Astrocyte of the spinal cord (primary cell): ENCODE data around the gene FRMD4A.

Experiments
- DNase-seq: peaks from one replicate; pipeline ENCODE4 v3.0.0; 2011; ENCODE audit warnings: low read depth, low spot score
- H3K4me3 ChIP-seq: 2 replicates; pipeline ENCODE4 v1.5.1; 2011; ENCODE audit warnings: low read depth, mild to moderate bottlenecking, low read length, moderate library complexity
- CTCF ChIP-seq: IDR thresholded peaks from 2 replicates; pipeline ENCODE4 v1.5.1; 2012; ENCODE audit warnings: low read depth, mild to moderate bottlenecking, low read length, inconsistent platforms
- in situ Hi-C: cut with HindIII; loops from 2 replicates; pipeline ENCODE4 v1.10.0; 2017; ENCODE audit warnings: low sequenced_read_pairs

The FRMD4A gene

DNA sequence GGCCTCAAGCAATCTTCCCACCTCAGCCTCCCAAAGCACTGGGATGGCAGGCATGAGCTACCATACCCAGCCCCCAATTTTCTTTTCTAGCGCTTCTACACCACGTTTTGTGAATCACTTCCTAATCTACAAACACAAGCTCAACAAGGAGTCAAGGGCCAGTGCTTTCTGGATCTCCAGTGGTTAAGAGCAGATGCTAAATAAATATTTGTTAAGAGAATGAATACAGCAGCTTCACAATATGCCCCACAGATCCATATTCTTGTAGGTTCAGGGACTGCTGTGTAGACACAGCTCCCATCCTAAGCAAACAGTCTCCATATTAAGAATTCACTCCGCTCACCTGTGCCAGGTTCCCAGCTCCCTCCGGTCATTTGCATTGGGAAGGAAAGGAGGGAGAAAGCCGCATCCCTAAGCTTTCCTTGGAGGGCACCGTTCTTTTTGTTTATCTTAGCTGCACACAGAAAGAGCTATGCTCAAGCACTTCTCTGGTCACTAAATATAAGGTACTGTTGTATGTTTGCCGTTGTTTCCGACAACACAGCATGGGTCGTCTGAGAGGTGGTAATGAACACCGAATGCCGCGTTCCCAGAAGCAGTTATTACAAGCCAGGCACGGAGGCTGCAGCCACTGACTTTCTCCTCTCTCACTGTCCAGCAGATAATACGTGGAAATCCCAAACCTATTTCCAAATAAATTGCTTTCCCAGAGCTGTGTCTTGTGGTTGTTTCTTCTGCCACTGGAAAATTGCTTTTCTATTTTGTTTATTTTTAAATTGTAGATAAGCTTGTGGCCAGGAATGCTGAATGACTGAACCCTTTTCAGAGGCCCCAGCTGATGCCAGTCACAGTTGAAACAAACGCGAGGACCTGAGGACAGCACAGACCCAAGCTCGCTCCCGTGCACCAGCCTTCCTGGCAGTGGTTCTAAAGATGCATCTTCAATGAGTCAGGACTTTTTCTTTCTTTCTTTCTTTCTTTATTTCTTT lies 526.9 kb downstream of the FRMD4A start:
- in situ Hi-C loops = no loop called here
- DNase-seq = peak; percentile 30
- no peak overlapping the region for H3K4me3 ChIP-seq
- no peak for TF ChIP-seq CTCF

- DNase-seq = no peak
- in situ Hi-C loops = no loop called here
- TF ChIP-seq CTCF = no peak
- no peak overlapping the region for H3K4me3 ChIP-seq
Measured at GRCh38 chr10:13801907-13802288, 528.8 kb downstream of the FRMD4A start.

DNA sequence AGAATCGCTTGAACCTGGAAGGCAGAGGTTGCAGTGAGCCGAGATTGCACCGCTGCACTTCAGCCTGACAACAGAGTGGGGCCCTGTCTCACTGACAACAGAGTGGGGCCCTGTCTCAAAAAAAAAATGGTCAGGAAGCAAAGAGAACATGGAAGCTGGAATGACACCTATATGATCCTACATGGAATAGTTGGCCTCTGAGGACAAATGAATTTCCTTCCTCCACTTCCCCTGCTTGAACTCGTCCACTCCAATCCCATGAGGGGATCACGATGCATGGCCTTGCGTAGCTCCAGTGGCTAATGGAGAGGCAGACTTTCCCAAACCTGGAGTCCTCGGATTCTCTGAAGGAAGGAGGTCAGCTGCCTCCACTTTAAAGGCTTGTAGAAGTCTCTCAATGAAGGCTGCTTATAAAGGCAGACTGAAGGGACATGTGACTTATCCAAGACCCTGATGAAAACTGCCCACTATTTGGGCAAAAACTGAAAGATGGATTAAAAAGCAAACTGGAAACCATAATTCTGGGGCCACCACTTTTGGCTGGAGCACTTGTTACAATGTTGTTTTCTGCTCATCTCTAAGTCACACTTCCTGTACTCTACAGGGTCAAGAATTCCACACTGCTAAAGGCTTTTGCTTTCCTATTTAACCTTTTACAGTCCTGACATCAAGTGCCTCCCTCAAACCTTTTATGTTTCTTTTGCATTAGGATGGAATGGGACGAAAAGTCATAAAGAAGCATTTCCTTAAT lies 529.4 kb downstream of the FRMD4A start:
- in situ Hi-C loops = no loop called here
- no peak overlapping the region for H3K4me3 ChIP-seq
- no peak for TF ChIP-seq CTCF
- DNase-seq = no peak

DNA sequence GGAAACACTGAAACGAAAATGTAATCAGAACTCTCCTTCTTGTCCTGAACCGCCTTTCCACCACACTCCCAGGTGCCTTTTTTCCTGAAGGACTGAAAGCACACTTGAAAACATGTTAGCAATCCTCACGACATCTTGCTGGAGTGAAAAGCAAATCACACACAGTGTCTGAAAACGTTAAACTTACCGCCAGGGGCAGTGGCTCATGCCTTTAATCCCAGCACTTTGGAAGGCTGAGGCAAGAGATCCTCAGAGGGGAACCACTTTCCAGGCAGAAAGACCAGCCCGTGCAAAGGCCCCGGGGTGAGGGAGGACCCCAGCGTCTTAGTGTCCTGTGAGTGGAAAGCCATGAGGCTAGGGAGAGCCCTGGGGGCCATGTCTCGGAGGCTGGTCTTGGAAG lies 533.6 kb downstream of the FRMD4A start:
- TF ChIP-seq CTCF = no peak
- DNase-seq = no peak
- in situ Hi-C loops = no loop called here
- H3K4me3 ChIP-seq = no peak overlapping the region

DNA sequence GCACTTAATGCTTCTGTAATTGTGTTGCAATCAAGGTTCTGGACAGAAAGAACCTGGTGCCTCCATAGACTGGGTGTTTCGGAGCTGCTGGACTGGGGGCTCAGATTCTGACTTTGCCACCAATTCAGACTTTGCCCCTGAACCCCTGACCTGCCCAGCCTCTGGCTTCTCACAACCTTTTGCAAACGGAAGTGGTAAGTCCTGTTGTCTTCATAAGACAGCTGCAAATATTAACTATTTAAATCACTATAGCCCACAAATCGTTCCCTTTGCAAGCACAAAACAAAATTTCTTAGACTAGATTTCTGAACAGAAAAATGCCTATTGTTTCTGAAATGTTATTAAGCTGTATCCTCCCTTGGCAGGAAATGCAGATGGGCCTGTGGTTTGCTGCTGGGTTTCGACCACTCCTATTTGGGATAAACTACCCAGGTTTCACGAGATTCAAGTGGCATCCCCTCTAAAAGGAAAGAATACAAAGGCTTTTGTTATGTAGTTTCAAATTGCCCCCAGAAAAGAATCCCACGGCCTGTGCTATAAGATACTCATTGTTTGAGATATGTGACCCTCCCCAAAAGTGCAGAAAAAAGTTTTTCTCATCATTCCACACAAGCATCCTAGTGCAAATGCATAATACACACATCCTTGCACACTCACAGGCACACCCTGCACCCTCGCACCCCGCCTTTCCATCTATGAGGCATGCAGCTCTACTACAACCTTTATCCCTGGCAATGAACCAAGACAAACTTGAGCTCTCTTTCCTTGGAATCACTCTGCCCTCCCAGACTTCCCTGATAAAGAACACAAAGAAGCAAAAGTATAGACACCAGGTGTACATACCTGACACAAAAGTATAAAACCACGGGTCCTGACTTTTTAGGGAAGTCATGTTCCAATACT lies 534.8 kb downstream of the FRMD4A start:
- no peak for DNase-seq
- in situ Hi-C loops = no loop called here
- no peak for TF ChIP-seq CTCF
- no peak overlapping the region for H3K4me3 ChIP-seq
